Glutamatergic neuron (in vitro differentiated cells): Measurements from ENCODE around the gene MMS19. TPM values are rescaled to one million over a fixed set of nuclear protein-coding genes. Genes with fewer than 3 reads are reported as not detected.
"Not testable (repeated sequence)": the region's sequence is repeated elsewhere in the genome, so short reads cannot be mapped to it uniquely, and the experiment has no call there.

Experiments
- DNase-seq: peaks from one replicate; pipeline ENCODE4 v3.0.0; 2022
- H3K27ac Mint-ChIP-seq: one replicate; pipeline ENCODE4 v1.8.0; 2020; ENCODE audit warnings: mild to moderate bottlenecking, mixed read lengths, inconsistent platforms; ENCODE audit not compliant: unreplicated experiment
- H3K27me3 Mint-ChIP-seq: one replicate; pipeline ENCODE4 v1.8.0; 2020; ENCODE audit warnings: mild to moderate bottlenecking, moderate library complexity, mixed read lengths, inconsistent platforms; ENCODE audit not compliant: unreplicated experiment
- H3K36me3 Mint-ChIP-seq: one replicate; pipeline ENCODE4 v1.8.0; 2020; ENCODE audit warnings: mild to moderate bottlenecking, mixed read lengths, inconsistent platforms; ENCODE audit not compliant: unreplicated experiment
- H3K4me1 Mint-ChIP-seq: one replicate; pipeline ENCODE4 v1.8.0; 2020; ENCODE audit warnings: mild to moderate bottlenecking, low read depth, mixed read lengths, inconsistent platforms; ENCODE audit not compliant: unreplicated experiment
- H3K4me3 Mint-ChIP-seq: one replicate; pipeline ENCODE4 v1.8.0; 2020; ENCODE audit warnings: mild to moderate bottlenecking, mixed read lengths, inconsistent platforms; ENCODE audit not compliant: unreplicated experiment
- H3K9me3 Mint-ChIP-seq: one replicate; pipeline ENCODE4 v1.8.0; 2020; ENCODE audit warnings: mild to moderate bottlenecking, moderate library complexity, mixed read lengths, inconsistent platforms; ENCODE audit not compliant: unreplicated experiment
- total RNA-seq: library from RNA; stranded (reverse); fragmentation: NEBNext Ultra II Directional; extraction: Animal tissue kit (Norgen Biotek cat#: 25700); gene quantifications from one replicate; pipeline ENCODE4 v1.2.1, GENCODE V29; 2021; ENCODE audit not compliant: unreplicated experiment
- TF ChIP-seq, protein P1 (sequence below): fragments of 200-600 bp; sonication (generic); IDR thresholded peaks from one replicate; pipeline ENCODE4 v1.5.0; 2021; ENCODE audit not compliant: partially characterized antibody, unreplicated experiment

Gene MMS19
- total RNA-seq, 1 donor from 2014 or later: 139 TPM

DNA sequence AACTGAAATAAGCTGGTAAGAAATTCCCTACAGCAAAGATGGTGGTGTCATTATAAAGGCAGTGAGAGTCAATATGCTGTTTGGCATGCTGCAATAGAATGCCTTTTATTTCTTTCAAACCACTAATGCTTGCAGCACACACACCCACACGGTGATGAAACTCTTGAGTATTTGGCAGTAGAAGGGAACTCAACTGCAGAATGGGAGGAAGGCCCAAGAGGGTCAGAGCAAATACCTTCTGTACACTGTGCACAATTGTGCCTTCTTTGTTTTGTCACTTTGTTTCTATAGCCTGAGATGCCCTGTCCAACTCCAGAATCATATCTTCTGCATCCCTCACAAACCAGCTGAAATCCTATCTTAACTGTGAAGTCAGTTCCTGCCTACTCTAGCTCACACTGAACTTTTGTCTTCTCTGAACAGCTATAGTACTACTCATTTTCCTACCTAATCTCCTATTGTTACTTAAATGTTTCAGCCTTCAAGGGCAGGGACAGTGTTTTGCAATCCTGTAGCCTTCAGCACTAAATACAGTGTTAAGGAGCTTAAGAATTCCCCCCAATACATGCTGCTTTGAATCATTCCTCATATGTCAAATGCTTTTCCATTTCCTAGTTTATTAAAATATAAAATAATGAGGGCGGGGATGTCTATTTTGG lies 22.2 kb downstream of the MMS19 start:
- TF ChIP-seq, protein P1, sequence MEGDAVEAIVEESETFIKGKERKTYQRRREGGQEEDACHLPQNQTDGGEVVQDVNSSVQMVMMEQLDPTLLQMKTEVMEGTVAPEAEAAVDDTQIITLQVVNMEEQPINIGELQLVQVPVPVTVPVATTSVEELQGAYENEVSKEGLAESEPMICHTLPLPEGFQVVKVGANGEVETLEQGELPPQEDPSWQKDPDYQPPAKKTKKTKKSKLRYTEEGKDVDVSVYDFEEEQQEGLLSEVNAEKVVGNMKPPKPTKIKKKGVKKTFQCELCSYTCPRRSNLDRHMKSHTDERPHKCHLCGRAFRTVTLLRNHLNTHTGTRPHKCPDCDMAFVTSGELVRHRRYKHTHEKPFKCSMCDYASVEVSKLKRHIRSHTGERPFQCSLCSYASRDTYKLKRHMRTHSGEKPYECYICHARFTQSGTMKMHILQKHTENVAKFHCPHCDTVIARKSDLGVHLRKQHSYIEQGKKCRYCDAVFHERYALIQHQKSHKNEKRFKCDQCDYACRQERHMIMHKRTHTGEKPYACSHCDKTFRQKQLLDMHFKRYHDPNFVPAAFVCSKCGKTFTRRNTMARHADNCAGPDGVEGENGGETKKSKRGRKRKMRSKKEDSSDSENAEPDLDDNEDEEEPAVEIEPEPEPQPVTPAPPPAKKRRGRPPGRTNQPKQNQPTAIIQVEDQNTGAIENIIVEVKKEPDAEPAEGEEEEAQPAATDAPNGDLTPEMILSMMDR: no peak
- Mint-ChIP-seq H3K27ac (no peak overlapping the region), H3K9me3 (peaks cover 3% of the 10 kb centered on the region), H3K4me1 (peaks cover 4% of the 10 kb centered on the region), H3K4me3 (no peak overlapping the region), H3K36me3 (peaks cover 5% of the 10 kb centered on the region), H3K27me3 (no peaks in the 10 kb centered on the region)
- DNase-seq: no peak

DNA sequence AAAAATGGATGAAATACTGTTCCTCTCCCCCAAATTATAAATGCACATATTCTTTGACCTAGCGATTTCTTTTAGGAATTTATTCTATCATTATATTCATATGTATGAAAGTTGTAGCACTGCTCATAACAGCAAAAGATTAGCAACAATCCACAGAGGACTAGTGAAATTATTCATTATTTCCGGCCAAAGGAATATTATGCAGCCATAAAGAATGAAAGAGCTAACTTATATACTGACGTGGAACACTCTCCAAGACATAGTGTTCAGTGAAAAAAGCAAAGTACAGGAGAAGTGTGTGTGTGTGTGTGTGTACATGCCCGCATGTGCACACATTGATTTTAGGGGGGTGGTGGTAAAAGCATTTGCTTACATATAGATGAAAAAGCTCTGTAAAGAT lies 23.3 kb downstream of the MMS19 start:
- no peaks in the 10 kb centered on the region for H3K27me3 Mint-ChIP-seq
- DNase-seq: no peak
- peaks cover 5% of the 10 kb centered on the region for H3K36me3 Mint-ChIP-seq
- H3K9me3 Mint-ChIP-seq: peaks cover 3% of the 10 kb centered on the region
- H3K27ac Mint-ChIP-seq: no peak overlapping the region
- H3K4me1 Mint-ChIP-seq: no peaks in the 10 kb centered on the region
- TF ChIP-seq, protein P1: no peak
- H3K4me3 Mint-ChIP-seq: no peak overlapping the region

DNA sequence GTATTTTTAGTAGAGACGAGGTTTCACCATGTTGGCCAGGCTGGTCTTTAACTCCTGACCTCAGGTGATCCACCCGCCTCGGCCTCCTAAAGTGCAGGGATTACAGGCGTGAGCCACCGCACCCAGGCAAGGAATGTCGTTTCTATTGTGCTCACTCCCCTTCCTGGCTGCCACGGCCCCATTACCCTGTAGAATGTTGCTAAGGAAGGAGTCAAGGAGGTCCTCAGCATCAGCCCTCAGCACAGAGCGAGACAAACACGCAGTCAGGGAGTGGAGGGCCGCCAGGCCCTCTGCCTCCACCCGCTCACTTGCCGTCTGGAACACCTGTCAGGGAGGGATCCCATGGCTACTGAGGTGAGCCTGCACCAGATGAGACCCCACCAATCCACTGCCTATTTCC lies 29.4 kb downstream of the MMS19 start:
- not testable (repeated sequence) for H3K4me1 Mint-ChIP-seq, H3K4me3 Mint-ChIP-seq, H3K36me3 Mint-ChIP-seq, H3K27me3 Mint-ChIP-seq, H3K9me3 Mint-ChIP-seq, H3K27ac Mint-ChIP-seq, DNase-seq

DNA sequence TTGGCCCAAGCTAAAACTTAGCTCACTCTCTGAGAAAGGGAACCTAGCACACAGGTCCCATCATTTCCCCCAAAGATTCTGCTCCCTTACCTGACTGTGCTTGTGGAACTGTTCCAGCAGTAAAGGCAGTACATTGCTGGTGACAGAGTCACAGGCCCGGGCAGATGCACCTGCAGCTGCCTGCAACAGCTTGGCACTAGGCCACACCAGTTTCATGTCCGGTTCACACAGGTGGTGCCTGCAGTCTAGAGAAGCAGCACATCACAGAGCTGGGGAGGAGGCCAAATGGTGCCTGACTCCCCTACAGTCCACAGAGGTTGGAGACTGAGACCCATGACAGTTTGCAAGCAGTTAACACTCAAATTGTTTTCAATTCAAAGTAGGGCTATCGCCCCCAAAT lies 30.1 kb downstream of the MMS19 start:
- H3K9me3 Mint-ChIP-seq: peaks cover under 1% of the 10 kb centered on the region
- no peak for DNase-seq
- H3K4me1 Mint-ChIP-seq: no peaks in the 10 kb centered on the region
- no peaks in the 10 kb centered on the region for H3K36me3 Mint-ChIP-seq
- TF ChIP-seq, protein P1: no peak
- no peaks in the 10 kb centered on the region for H3K27me3 Mint-ChIP-seq
- no peak overlapping the region for H3K4me3 Mint-ChIP-seq
- H3K27ac Mint-ChIP-seq: no peak overlapping the region

DNA sequence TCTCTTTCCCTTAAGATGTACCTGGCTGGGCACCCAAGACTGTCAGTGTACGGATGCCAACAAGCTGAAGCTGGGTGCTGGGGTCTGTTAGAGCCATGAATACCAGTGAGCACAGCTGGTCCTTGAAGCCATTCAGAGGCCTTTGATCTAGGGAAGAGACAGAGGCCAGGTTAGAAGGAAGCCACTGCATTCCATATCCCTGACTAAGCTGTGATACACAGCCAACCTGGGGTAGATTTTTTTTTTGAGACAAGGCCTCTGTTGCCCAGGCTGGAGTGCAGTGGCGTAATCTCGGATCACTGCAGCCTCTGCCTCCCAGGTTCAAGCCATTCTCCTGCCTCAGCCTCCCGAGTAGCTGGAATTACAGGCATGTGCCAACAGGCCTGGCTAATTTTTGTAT lies 31.5 kb downstream of the MMS19 start:
- no peaks in the 10 kb centered on the region for H3K36me3 Mint-ChIP-seq
- TF ChIP-seq, protein P1: no peak

DNA sequence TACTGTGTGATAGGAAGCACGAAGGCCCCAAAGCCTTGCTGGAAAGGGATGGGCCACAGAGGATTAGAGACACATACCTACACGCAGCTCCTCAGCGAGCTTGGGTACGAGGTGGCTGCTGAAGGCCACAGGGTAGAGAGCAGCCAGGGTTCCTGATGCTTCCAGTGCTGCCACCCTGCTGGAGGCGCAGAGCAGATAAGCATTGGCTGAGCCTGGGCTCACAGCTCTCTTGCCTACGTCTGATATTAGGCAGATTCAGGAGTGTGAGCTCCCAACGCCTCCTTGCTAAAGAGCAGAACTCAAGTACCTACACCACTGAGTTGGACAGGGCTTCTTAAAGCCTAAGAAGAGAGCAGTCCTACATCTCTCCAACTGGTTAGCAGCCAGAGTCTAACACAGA lies 32.2 kb downstream of the MMS19 start:
- H3K36me3 Mint-ChIP-seq: no peaks in the 10 kb centered on the region
- DNase-seq: no peak
- H3K4me1 Mint-ChIP-seq: no peaks in the 10 kb centered on the region
- H3K9me3 Mint-ChIP-seq: no peaks in the 10 kb centered on the region
- H3K4me3 Mint-ChIP-seq: no peak overlapping the region
- H3K27ac Mint-ChIP-seq: no peak overlapping the region
- H3K27me3 Mint-ChIP-seq: no peaks in the 10 kb centered on the region
- TF ChIP-seq, protein P1: no peak

More for the DNA sequence above, 31.5 kb downstream of the MMS19 start:
- Mint-ChIP-seq H3K4me3 (no peak overlapping the region), H3K9me3 (no peaks in the 10 kb centered on the region), H3K4me1 (no peaks in the 10 kb centered on the region), H3K27ac (no peak overlapping the region), H3K27me3 (no peaks in the 10 kb centered on the region)
- no peak for DNase-seq
